Measurements from ENCODE around the gene ODAD2.

Gene ODAD2

GRCh38 chr10:27819781-27820531, 178.9 kb downstream of the ODAD2 start:
- no peak for DNase-seq (ENCODE audit: extremely low read depth, insufficient read length)
- Histone ChIP-seq H3K27me3 (replicated peaks; ENCODE audit: control insufficient read depth, insufficient read depth, low read length) (no peaks in the 10 kb centered on the region; the same call in none of the 2 replicates), H3K36me3 (ENCODE audit: control insufficient read depth, insufficient read depth, low read length) (no peaks in the 10 kb centered on the region), H3K4me3 (replicated peaks; ENCODE audit: low read depth, low read length) (no peak overlapping the region)
- no peak for TF ChIP-seq CTCF (IDR thresholded peaks at IDR 0.05; ENCODE audit: insufficient read depth, low read length, poor library complexity, severe bottlenecking)

DNA sequence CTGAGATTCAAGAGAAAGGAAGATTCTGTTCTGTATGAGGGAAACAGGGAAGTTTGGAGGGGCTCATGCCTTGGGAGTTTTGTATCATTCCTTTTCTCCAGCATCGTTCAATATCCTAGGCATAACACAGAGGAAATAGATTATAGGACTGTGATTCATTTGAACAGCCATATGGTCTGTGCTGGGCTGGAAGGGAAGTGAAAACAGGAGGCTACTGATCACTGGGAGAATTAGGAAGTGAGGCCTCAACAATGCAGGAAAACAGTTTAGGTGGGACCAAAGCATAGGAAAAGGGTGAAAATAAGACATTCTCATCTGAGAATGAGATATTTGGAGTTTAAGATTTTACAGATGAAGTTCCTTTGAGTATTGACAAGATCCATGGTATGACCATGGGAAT, 182.6 kb downstream of the ODAD2 start:
- Histone ChIP-seq H3K27me3 (replicated peaks; ENCODE audit: control insufficient read depth, insufficient read depth, low read length) (no peaks in the 10 kb centered on the region), H3K4me3 (replicated peaks; ENCODE audit: low read depth, low read length) (no peak overlapping the region), H3K36me3 (ENCODE audit: control insufficient read depth, insufficient read depth, low read length) (no peaks in the 10 kb centered on the region)
- TF ChIP-seq CTCF (IDR thresholded peaks at IDR 0.05; ENCODE audit: insufficient read depth, low read length, poor library complexity, severe bottlenecking): no peak
- no peak for DNase-seq (ENCODE audit: extremely low read depth, insufficient read length)

DNA sequence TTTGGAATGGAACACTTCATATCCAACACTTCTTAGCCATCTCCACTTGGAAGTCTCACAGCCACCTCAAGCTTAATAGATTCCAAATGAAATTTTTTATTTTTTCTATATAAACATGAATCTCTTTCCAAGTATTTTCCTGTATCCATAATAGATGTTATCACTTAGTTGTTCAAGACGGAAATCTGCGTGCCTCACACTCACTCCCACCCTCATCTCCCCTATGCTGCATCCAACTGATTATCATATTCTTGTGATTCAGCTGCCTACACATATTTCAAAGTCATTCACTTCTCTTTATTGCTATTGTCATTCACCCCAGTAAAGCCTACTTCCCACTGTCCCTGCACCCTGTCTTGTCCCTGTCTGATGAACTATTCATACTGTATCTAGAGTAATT, 183.0 kb downstream of the ODAD2 start:
- DNase-seq (ENCODE audit: extremely low read depth, insufficient read length): no peak

DNA sequence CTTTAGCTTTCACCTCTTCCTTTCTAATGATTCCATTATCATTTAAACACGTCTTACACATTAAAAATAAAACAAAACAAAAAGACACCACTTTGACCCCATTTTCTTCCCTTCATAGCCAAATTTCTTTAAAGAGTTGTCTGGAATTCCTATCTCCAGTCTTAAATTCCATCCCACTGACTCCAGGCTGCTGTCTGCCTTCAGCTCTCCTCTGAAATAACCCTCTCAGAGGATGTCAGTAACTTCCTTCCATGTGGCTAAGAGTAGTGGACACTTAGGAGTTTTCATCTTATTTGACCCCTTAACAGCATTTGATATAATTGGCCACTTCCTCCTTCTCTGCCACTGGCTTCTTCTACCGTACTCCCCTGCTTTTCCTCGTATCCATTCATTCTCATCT, 183.6 kb downstream of the ODAD2 start:
- TF ChIP-seq CTCF (IDR thresholded peaks at IDR 0.05; ENCODE audit: insufficient read depth, low read length, poor library complexity, severe bottlenecking): no peak
- H3K27me3 ChIP-seq (replicated peaks; ENCODE audit: control insufficient read depth, insufficient read depth, low read length): no peaks in the 10 kb centered on the region
- no peak for DNase-seq (ENCODE audit: extremely low read depth, insufficient read length)
- no peaks in the 10 kb centered on the region for H3K36me3 ChIP-seq (ENCODE audit: control insufficient read depth, insufficient read depth, low read length)
- H3K4me3 ChIP-seq (replicated peaks; ENCODE audit: low read depth, low read length): no peak overlapping the region

More for the DNA sequence above, 183.0 kb downstream of the ODAD2 start:
- H3K4me3 ChIP-seq (replicated peaks; ENCODE audit: low read depth, low read length): no peak overlapping the region
- no peaks in the 10 kb centered on the region for H3K36me3 ChIP-seq (ENCODE audit: control insufficient read depth, insufficient read depth, low read length)
- TF ChIP-seq CTCF (IDR thresholded peaks at IDR 0.05; ENCODE audit: insufficient read depth, low read length, poor library complexity, severe bottlenecking): no peak
- no peaks in the 10 kb centered on the region for H3K27me3 ChIP-seq (replicated peaks; ENCODE audit: control insufficient read depth, insufficient read depth, low read length)

DNA sequence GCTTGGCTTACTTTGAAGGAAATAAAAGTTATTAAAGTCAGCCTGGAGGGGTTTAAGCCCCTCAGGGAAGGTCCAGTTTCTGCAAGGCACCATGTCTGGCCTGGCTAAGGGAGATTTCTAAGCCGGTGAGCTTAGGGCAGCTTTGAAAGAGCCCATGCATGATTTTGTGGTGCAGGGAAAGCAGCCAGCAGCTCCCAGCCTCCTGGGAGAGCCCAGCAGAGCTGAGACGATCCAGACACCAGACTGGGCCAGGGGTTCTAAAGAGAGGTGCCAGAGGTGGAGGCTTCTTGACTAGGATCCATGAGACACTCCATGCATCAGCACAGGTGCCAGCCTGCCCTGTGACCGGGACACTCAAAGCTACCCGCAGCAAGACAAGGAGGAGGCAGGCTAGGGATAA, 193.7 kb downstream of the ODAD2 start:
- Histone ChIP-seq H3K27me3 (replicated peaks; ENCODE audit: control insufficient read depth, insufficient read depth, low read length) (no peaks in the 10 kb centered on the region), H3K36me3 (ENCODE audit: control insufficient read depth, insufficient read depth, low read length) (no peaks in the 10 kb centered on the region), H3K4me3 (replicated peaks; ENCODE audit: low read depth, low read length) (no peak overlapping the region)
- TF ChIP-seq CTCF (IDR thresholded peaks at IDR 0.05; ENCODE audit: insufficient read depth, low read length, poor library complexity, severe bottlenecking): no peak
- no peak for DNase-seq (ENCODE audit: extremely low read depth, insufficient read length)

GRCh38 chr10:27804136-27804535, 194.7 kb downstream of the ODAD2 start:
- H3K36me3 ChIP-seq (ENCODE audit: control insufficient read depth, insufficient read depth, low read length): no peaks in the 10 kb centered on the region
- H3K4me3 ChIP-seq (replicated peaks; ENCODE audit: low read depth, low read length): no peak overlapping the region
- no peak for TF ChIP-seq CTCF (IDR thresholded peaks at IDR 0.05; ENCODE audit: insufficient read depth, low read length, poor library complexity, severe bottlenecking)
- no peak for DNase-seq (ENCODE audit: extremely low read depth, insufficient read length)
- no peaks in the 10 kb centered on the region for H3K27me3 ChIP-seq (replicated peaks; ENCODE audit: control insufficient read depth, insufficient read depth, low read length)

All from GM06990 (cell line).